Renal cortex interstitium (tissue), 11 donors: ENCODE results near the gene MFN1. TPM values are rescaled to one million over a fixed set of nuclear protein-coding genes. Genes with fewer than 3 reads are reported as not detected.

ENCODE experiments used
- DNase-seq, 11 donors: peaks; one replicate each; pipeline ENCODE4 v3.0.0-alpha.2; 2013; ENCODE audit warnings: low read depth in 9 of 11, low spot score in 4 of 11; ENCODE audit errors: extremely low read depth in 1 of 11
- polyA plus RNA-seq, 3 donors: library from polyadenylated mRNA; unstranded; fragments of 120-200 nt; gene quantifications; one replicate each; pipeline ENCODE4 v1.2.1, GENCODE V29; 2013; ENCODE audit not compliant: insufficient read length in 3 of 3

The MFN1 gene
- polyA plus RNA-seq, 3 donors: 56.5 to 83.4 (median 74.2) TPM

DNA sequence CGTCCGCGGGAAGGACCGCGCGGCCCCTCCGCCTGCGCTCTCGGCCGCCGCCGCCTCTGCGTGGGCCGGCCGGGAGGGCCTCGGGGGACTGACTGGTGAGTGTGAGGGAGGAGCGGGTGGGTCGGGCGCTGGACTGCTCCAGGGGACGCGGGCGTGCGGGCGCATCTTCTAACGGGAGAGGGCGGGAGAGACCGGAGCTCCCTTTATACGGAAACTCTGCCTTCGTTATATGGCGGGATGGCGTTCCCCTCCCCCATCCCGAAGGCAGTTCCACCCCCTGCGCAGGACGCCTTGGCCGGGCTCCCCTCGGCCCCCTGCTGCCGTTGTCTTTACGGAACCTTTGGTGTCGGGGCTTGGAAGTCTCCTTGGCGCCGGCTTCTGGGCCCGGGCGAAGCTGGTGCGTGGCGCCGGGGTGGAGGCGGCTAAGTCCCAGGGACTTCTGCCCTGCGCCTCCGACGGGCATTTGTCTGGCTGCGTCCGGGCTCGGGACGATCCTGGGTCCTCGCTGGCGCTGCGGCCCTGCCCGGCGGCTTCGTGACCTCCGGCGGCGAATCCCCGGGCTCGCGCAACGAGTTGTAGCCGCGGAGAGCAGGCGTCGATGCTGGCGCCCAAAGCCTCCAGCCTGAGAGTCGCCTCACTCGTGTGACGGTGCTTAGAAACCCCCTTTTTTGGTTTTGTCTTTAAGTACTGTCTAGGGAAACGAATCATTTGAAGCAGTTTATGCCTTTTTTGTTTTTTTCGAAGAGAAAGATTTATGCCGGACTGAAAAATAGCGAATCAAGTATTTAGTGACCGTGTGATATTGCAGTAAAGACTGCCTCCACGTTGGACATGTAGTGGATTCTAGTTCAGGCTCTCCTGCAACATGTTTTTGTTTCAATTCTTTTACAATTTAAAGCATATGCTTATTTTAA is 24.1 kb upstream of the MFN1 start:
- peak in 6 of 11 donors; percentile 31 to 60 (median 56) for DNase-seq

DNA sequence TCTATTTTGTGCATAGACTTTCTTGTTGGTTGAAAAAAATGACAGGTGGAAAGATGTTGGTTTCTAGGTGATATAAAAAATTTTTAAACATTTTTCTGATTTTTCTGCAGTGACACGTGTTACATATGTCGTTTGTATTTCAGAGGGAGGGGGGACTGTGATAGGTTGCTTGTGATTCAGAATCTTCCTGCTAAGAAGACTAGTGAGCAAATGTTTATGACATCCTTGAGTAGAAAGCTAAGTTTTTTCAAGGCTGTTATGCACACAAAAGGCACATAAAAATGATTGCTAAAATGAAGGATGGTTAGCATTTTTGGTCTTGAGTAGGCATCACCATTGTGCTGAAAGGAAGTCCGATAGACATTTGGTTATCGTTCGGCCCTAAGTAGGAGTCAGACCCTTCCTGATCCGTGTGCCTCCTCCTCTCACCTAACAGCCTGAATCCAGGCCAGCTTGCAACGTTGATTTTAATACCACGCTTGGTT is 23.2 kb upstream of the MFN1 start:
- DNase-seq: no peak

DNA sequence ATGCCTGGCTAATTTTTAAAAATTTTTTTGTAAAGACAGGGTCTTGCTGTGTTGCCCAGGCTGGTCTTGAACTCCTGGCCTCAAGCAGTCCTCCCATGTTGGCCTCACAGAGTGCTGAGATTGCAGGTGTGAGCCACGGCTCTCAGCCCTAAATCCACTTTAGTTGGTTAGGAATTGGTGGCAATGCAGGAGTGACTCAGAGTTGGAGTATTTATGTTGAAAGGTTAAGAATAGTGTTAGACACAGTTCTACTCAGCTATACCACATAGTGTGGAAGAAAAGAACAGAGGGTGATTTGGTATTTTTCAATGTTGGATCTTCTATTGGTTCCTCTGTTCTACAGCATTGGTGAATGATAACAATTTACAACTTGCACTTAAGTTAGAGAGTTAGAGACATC is 17.1 kb upstream of the MFN1 start:
- DNase-seq: no peak

DNA sequence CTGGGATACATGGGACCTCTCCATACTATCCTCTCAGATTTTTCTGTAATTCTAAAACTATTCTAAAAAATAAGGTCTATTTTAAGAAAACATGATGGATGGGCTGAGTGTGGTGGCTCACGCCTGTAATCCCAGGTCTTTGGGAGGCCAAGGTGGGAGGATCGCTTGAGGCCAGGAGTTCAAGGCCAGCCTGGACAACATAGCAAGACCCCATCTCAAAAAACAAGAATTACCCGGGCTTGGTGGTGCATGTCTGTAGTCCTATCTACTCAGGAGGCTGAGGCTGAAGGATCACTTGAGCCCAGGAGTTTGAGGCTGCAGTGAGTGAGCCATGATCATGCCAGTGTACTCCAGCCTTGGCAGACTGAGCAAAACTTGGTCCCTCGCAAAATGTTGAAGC is 15.3 kb upstream of the MFN1 start:
- no peak for DNase-seq

DNA sequence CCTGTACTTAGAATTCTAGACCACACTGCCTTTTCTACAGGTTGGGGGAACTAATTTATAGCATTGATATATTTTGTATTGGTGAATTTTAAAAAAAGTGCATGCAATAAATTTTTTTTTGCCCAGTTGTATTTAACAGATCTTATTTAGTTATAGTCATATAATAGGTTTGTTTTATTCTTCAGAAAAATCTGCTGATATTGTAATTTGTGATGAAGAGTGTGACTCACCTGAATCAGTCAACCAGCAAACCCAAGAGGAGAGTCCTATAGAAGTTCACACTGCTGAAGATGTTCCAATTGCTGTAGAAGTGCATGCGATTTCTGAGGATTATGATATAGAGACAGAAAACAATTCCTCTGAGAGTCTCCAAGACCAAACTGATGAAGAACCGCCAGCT is 14.4 kb upstream of the MFN1 start:
- no peak for DNase-seq

DNA sequence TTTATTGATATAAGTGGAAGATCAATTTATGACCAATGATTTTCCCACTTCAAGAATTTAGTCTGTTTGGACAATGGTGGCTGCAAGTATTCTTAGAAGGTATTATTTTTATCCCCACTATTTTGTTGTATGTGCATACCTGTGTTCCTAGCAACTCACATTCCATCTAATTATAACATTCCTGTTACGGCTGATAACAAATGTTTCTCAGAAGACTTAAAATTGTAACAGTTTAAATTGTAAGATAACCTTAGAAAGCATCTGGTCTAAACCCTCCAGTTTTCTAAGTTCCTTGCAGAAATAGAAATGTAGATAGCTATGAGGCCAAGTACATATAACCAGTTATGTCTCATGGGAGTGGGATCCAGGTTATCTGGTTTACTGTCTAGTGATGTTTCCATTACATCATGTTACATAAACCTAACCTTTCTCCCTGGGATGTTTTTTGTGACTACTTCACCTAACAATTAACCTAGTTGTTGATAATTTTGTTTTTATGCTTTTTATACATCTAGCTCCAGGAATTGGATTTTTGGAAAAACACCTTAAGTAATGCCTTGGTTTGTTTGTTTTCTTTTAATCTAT is 11.1 kb upstream of the MFN1 start:
- DNase-seq: no peak

DNA sequence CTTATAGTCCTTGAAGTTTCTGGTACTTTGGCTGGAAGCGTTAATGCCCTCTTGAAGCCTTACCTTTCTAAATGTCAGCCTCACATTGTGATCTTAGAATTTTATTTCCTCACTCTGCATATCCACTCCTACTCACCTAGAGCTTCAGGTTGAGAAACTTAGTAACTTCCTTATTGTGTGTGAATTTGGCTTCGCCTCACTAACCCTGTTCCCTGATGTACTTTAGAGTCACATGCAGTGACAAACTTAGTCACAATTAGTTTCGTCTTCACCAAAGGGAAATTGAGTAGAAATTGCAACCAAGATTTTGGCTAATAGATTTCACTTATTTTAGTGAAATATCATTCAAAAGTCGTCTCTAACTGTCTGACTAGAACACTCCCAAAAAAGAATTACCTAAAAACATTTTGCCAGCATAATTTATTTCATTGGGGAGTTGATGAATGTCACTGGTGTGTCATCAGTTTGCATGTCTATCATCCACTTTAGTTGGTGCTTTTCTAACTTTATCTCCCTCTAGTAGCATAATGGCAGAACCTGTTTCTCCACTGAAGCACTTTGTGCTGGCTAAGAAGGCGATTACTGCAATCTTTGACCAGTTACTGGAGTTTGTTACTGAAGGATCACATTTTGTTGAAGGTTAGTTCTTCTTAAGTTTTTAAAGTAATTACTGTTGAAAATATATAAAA is 960 bp downstream of the MFN1 start:
- DNase-seq: peak in 1 of 11 donors; percentile 7

DNA sequence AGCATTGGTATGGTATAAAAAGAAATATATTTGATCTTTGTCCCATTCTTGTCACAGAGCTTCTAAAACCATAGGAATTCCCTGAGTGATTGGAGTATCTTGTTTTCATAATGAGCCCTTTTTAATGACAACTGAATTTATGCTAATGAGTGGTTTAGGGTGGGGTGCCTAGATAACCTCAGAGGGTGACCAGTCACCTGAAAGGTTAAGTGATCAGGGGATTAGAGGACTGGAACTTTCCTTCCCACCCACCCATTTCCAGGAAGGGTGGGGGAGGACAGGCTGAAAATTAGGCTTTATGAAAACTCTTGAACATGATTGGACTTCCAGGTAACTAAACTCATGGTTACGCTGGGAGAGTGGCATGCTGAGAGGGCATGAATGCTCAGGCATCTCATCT is 8.5 kb downstream of the MFN1 start:
- DNase-seq: no peak

DNA sequence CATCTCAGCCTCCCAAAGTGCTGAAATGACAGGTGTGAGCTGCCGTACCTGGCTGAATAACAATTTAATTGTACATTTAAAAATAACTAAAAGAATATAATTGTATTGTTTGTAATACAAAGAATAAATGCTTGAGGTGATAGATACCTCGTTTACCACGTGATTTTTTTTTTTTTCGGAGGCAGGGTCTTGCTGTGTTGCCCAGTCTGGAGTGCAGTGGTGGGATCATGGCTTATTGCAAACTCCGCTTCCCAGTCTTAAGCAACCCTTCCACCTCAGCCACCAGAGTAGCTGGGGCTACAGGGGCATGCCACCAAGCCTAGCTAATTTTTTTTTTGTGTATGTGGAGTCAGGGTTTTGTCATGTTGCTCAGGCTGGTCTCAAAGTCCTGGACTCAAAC is 15.8 kb downstream of the MFN1 start:
- DNase-seq: no peak

DNA sequence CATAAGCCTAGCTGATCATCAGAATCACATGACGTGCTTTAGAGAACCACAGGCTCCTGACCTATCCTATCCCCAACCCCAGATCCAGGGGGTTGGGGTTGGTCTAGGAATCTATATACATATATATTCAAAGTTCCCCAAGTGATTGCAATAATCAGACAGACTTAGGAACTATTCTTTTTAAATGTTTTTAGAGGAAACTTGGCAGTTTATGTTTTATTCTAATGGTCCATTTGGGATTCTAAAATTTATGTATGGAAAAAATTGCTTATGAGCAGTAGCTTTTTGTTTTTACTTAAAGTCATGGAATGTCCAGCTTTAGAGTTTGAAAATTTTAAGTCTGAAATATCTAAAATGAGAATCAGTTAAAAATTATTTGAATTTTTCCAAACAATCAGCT is 22.1 kb downstream of the MFN1 start:
- no peak for DNase-seq

DNA sequence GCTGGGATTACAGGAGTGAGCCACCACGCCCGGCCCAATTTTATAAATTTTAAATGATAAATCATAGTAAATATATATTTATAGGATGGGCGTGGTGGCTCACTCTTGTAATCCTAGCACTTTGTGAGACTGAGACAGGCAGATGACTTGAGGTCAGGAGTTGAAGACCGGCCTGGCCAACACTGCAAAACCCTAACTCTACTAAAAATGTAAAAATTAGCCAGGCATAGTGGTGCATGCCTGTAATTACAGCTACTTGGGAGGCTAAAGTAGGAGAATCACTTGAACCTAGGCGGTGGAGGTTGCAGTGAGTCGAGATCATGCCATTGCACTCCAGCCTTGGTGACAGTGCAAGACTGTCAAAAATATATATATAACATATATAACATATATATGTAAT is 26.4 kb downstream of the MFN1 start:
- no peak for DNase-seq

DNA sequence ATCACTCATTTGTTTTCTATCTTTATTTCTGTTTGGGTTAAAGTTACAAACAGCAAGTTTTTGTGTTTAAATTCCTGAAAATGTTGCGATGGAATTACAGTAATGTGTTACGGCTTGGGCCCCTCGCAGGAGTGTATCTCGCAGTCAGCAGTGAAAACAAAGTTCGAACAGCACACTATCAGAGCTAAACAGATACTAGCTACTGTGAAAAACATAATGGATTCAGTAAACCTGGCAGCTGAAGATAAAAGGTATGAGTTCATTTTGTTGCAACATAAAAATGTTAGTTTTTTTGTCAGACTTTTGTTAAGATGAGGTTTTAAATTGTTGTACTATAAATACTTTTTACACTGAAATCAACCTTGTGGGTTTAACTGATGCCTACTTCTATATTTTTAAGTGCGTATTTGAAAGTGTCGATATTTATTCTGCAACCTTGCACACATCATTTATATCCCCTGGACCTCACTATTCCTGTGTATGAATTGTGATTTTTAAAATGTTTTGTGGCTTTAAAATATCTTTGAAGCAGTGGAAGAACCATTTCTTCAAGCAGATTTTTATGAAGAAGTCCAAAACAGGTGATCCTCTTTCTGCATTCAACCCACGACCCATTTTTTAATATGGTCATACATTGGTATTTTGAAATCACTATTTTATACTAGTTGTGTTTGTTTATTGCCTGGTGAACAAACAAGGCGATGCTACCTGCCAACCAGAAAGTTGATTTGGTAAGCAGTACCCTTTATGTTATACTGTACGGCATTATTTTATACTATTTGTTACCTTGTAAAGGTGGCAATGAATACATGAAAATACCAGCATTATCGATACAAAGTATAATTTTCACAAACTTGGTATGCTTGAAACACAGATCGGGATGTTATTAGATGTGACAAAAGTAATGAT is 27.8 kb downstream of the MFN1 start:
- no peak for DNase-seq

DNA sequence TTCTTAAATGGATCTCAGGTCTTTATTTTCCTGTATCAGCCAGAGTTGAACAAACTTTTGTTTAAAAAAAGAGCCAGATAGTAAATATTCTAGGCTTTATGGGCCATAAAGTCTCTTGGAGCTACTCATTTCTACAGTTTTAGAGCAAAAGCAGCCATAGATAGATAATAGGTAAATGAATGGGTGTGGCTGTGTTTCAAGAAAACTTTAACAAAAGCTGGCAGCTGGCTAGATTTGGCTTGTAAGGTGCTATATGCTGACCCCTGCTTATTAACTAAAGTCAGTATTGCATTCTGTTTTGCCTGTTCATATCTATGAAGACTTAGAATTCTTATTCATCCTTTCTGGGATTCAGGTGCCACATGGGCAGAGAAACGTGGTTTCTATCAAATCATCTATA is 29.0 kb downstream of the MFN1 start:
- DNase-seq: no peak

DNA sequence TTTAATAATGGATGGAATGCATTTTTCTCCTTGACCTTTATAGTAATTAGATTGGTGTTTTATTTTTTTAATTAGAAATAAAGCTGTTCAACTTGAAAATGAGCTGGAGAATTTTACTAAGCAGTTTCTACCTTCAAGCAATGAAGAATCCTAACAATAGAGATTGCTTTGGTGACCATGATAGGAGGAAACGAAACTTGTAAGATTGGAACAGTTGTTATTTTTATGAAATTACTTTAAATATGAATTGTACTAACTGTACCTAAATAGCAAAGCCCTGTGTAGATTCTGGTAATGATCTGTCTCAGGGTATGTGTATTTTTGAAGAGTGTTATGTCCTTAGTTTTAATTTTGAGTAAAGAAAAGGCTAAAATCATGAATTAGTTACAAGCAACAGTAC is 44.4 kb downstream of the MFN1 start:
- DNase-seq: no peak

DNA sequence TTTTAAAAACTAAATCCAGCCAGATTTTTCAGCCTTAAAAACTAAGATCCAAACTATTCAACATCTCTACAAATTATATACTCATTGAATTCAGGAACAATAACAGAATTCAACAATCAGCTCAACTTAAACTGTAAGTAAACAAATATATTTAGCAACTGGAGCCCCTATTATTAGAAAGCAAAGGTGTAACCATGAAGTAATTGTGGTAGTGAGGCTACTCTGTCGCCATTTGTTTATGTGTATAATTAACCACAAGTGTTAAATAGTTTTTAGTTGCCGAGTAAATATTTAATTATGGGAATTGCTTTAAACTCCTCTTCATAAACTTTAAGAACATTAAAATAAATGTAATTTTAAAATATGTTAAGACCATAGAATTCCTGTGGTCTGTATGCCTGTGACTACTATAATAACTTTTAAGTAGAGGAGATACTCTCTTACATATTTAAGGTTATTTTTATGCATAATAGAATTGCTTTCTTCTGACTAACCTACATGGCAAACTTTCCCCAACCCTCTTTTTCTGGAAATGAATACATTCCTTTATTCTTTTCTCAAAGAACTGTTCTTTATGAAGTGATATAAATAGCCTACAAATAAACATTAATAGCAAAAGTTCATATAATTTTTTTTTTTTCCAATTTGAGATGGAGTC is 51.2 kb downstream of the MFN1 start:
- DNase-seq: no peak

DNA sequence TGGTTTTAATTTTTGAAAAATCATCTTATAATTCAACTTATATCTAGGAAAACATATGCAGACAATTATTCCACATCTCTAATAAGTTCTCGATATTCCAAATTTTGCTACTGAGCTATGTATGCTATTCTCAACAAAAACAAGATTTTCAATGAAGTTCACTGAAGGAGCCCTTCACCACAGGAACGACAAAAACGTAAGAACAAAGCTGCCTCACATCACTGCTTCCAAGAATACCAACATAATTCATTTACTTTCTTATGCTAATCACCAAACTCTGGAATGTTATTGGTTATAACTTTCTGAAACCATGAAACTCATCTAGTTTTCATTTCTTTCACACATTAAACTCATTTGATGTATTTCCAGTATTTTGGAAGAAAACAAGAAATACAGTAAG is 54.1 kb downstream of the MFN1 start:
- no peak for DNase-seq

DNA sequence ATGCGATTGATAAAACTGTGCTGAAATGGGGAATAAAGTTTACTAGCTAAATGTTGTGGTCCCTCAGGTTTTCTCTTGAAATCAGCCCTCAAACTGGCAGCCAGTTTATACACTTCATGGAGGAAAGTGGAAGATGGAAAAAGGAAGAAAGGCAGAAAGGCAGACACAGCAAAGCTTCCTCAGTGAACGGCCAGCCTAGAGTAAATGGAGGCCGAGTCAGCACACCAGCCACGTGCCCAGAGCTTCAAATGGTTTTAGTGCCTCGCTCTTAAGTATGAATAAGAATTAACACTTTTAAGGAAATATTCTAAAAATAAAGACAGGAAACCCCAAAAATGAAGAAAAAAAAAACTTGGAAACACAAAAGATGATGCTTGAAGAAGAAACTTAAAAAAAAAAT is 55.5 kb downstream of the MFN1 start:
- no peak for DNase-seq

DNA sequence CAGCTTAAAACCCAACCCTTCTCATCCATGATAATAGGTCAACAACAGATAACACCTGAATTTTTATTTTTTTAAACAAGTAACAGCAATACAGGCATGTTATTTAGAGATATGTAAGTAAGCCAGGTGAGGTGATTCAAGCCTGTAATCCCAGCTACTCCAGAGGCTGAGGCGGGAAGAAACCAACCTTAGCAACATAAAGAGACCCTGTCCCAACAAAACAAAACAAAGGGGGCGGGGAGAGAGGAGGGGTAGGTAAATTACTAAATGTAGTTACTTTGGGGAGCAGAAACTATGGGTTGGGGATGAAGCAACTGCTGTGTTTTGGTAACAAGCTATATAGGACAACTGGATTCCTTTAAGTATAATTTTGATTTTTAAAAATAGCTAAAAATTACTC is 56.8 kb downstream of the MFN1 start:
- DNase-seq: no peak

DNA sequence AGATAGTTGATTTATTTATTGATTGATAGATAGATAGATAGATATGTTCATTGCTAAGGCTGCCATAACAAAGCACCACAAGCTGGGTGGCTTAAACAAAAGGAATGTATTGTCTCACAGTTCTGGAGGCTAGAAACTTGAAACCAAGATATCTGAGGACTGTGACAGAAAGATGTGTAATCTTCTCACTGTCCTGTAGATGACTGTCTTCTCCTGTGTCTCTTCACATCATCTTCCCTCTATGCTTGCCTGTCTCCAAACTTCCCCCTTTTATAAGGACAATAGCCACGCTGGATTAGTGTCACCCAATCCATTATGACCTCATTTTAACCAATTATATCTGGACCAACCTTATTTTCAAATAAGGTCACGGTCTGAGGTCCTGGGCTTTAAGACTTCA is 62.8 kb downstream of the MFN1 start:
- no peak for DNase-seq
